Epithelial cell of esophagus (primary cell): Measurements from ENCODE around the gene BEND6.

ENCODE experiments used
- DNase-seq: peaks from one replicate; pipeline ENCODE4 v3.0.0; 2010; ENCODE audit warnings: low read depth
- H3K4me3 ChIP-seq: 2 replicates; pipeline ENCODE4 v1.5.1; 2011; ENCODE audit warnings: mild to moderate bottlenecking, low read length, control low read depth
- CTCF ChIP-seq: IDR thresholded peaks from 2 replicates; pipeline ENCODE4 v1.5.1; 2011; ENCODE audit warnings: low read depth, mild to moderate bottlenecking, low read length, control low read depth, inconsistent platforms; ENCODE audit not compliant: insufficient read depth; ENCODE audit errors: missing control alignments

The BEND6 gene

GRCh38 chr6:57068061-57068460 lies 113.2 kb downstream of the BEND6 start:
- TF ChIP-seq CTCF, result no peak
- H3K4me3 ChIP-seq, result no peak overlapping the region
- no peak for DNase-seq

- no peak for DNase-seq
- no peak for TF ChIP-seq CTCF
- no peak overlapping the region for H3K4me3 ChIP-seq
Measured at GRCh38 chr6:57069228-57069627, 114.3 kb downstream of the BEND6 start.

- H3K4me3 ChIP-seq, result no peak overlapping the region
- no peak for DNase-seq
- TF ChIP-seq CTCF, result no peak
Measured at GRCh38 chr6:57069920-57070331, 115.0 kb downstream of the BEND6 start.

- no peak for TF ChIP-seq CTCF
- H3K4me3 ChIP-seq, result no peak overlapping the region
- no peak for DNase-seq
Measured at GRCh38 chr6:57072108-57072507, 117.2 kb downstream of the BEND6 start.

- no peak overlapping the region for H3K4me3 ChIP-seq
- no peak for DNase-seq
- TF ChIP-seq CTCF, result no peak
Measured at GRCh38 chr6:57074383-57074782, 119.5 kb downstream of the BEND6 start.

- H3K4me3 ChIP-seq, result no peak overlapping the region
- no peak for TF ChIP-seq CTCF
- no peak for DNase-seq
Measured at GRCh38 chr6:57075092-57075491, 120.2 kb downstream of the BEND6 start.
